IMR-90 (cell line): ENCODE results near the gene ZNF276. TPM values are rescaled to one million over a fixed set of nuclear protein-coding genes. Genes with fewer than 3 reads are reported as not detected.

Source experiments
- ATAC-seq: fragments of 200-7000 bp; cut with Tn5 transposase; 2 replicates; pipeline ENCODE4 v1.9.1; 2020; ENCODE audit warnings: low read depth, mild to moderate bottlenecking, moderate library complexity
- BruUV-seq: library from RNA; stranded (reverse); fragments of 400-500 nt; replicated peaks from 2 replicates; lab custom pipeline; 2021; lab: Mats Ljungman, UMichigan
- CTCF ChIA-PET: fragments of 300-600 bp; formaldehyde crosslinking; extraction: SDS; loops from one replicate; lab custom pipeline; 2021; ENCODE audit warnings: antibody characterized with exemption; lab: Yijun Ruan, JAX
- POLR2A ChIA-PET: fragments of 300-600 bp; sonication (Branson Sonifier 250); formaldehyde crosslinking; loops from one replicate; lab custom pipeline; 2022; ENCODE audit warnings: antibody characterized with exemption; ENCODE audit not compliant: unreplicated experiment; lab: Charles Lee
- DNase-seq: peaks from one replicate; pipeline ENCODE4 v3.0.0; 2013
- H2AFZ ChIP-seq: replicated peaks from 2 replicates; pipeline ENCODE3; 2013; ENCODE audit warnings: low read length, mild to moderate bottlenecking; ENCODE audit not compliant: poor library complexity
- H2AK5ac ChIP-seq: 2 replicates; pipeline ENCODE4 v1.6.1; 2013; ENCODE audit warnings: low read depth, low read length, inconsistent platforms
- H2AK9ac ChIP-seq: replicated peaks from 2 replicates; pipeline ENCODE3; 2013; ENCODE audit warnings: mild to moderate bottlenecking, low read depth, low read length, moderate library complexity; ENCODE audit not compliant: poor library complexity
- H2BK120ac ChIP-seq: 2 replicates; pipeline ENCODE4 v1.6.1; 2013; ENCODE audit warnings: low read depth, low read length, inconsistent platforms
- H2BK15ac ChIP-seq: 3 replicates; pipeline ENCODE4 v1.6.1; 2013; ENCODE audit warnings: low read depth, low read length, inconsistent platforms
- H2BK20ac ChIP-seq: 2 replicates; pipeline ENCODE4 v1.6.1; 2013; ENCODE audit warnings: low read depth, mild to moderate bottlenecking, inconsistent platforms, low read length, moderate library complexity
- H2BK5ac ChIP-seq: 2 replicates; pipeline ENCODE4 v1.6.1; 2013; ENCODE audit warnings: mild to moderate bottlenecking, low read depth, low read length, inconsistent platforms; ENCODE audit not compliant: poor library complexity, severe bottlenecking
- H3K14ac ChIP-seq: replicated peaks from 2 replicates; pipeline ENCODE4 v1.6.1; 2013; ENCODE audit warnings: low read depth, low read length, inconsistent platforms
- H3K18ac ChIP-seq: 2 replicates; pipeline ENCODE4 v1.6.1; 2013; ENCODE audit warnings: low read depth, low read length, control low read depth
- H3K23ac ChIP-seq: 2 replicates; pipeline ENCODE4 v1.6.1; 2013; ENCODE audit warnings: low read depth, low read length, inconsistent platforms
- H3K27ac ChIP-seq: 2 replicates; pipeline ENCODE4 v1.5.1; 2013; ENCODE audit warnings: mild to moderate bottlenecking, control low read depth, low read length; ENCODE audit not compliant: insufficient read depth
- H3K27me3 ChIP-seq: 2 replicates; pipeline ENCODE4 v1.6.1; 2013; ENCODE audit warnings: low read length; ENCODE audit not compliant: control insufficient read depth, insufficient read depth
- H3K36me3 ChIP-seq: 2 replicates; pipeline ENCODE4 v1.6.1; 2013; ENCODE audit warnings: low read length, mixed read lengths; ENCODE audit not compliant: control insufficient read depth, insufficient read depth
- H3K4ac ChIP-seq: 2 replicates; pipeline ENCODE4 v1.6.1; 2013; ENCODE audit warnings: low read depth, low read length, inconsistent platforms
- H3K4me1 ChIP-seq: 2 replicates; pipeline ENCODE4 v1.6.1; 2013; ENCODE audit warnings: low read length, mixed read lengths; ENCODE audit not compliant: control insufficient read depth, insufficient read depth
- H3K4me2 ChIP-seq: 2 replicates; pipeline ENCODE4 v1.6.1; 2013; ENCODE audit warnings: low read depth, mild to moderate bottlenecking, control low read depth, low read length, moderate library complexity
- H3K4me3 ChIP-seq: 2 replicates; pipeline ENCODE4 v1.5.1; 2013; ENCODE audit warnings: low read depth, mild to moderate bottlenecking, control low read depth, low read length, moderate library complexity; ENCODE audit not compliant: insufficient read depth
- H3K56ac ChIP-seq: 2 replicates; pipeline ENCODE4 v1.6.1; 2013; ENCODE audit warnings: low read length, inconsistent platforms; ENCODE audit not compliant: insufficient read depth; ENCODE audit errors: extremely low read depth
- H3K79me1 ChIP-seq, 2 experiments: 2 replicates each; pipeline ENCODE4 v1.6.1; 2013; ENCODE audit warnings: low read length in 2 of 2, inconsistent platforms in 1 of 2, low read depth in 1 of 2
- H3K9ac ChIP-seq: 2 replicates; pipeline ENCODE4 v1.6.1; 2013; ENCODE audit warnings: low read depth, low read length, control low read depth
- H3K9me1 ChIP-seq: 2 replicates; pipeline ENCODE4 v1.6.1; 2013; ENCODE audit warnings: low read length, inconsistent platforms; ENCODE audit not compliant: insufficient read depth
- H3K9me3 ChIP-seq: 2 replicates; pipeline ENCODE4 v1.6.1; 2013; ENCODE audit warnings: low read length; ENCODE audit not compliant: control insufficient read depth, insufficient read depth
- H4K20me1 ChIP-seq: 2 replicates; pipeline ENCODE4 v1.6.1; 2013; ENCODE audit warnings: low read length, inconsistent platforms; ENCODE audit not compliant: insufficient read depth
- H4K5ac ChIP-seq: 2 replicates; pipeline ENCODE4 v1.6.1; 2013; ENCODE audit warnings: mild to moderate bottlenecking, low read depth, low read length, control low read depth
- H4K8ac ChIP-seq, 2 experiments: 2 replicates each; pipeline ENCODE4 v1.6.1; 2013; ENCODE audit warnings: low read depth in 2 of 2, low read length in 2 of 2, control low read depth in 1 of 2, inconsistent platforms in 1 of 2
- H4K91ac ChIP-seq: 2 replicates; pipeline ENCODE4 v1.6.1; 2013; ENCODE audit warnings: low read depth, low read length, inconsistent platforms; ENCODE audit not compliant: insufficient read depth
- BHLHE40 ChIP-seq: fragments of 150-350 bp; IDR thresholded peaks from 2 replicates; pipeline ENCODE4 v1.6.1; 2016; ENCODE audit warnings: mild to moderate bottlenecking, low read depth, low read length
- CEBPB ChIP-seq: IDR thresholded peaks from 2 replicates; pipeline ENCODE4 v1.6.1; 2012; ENCODE audit warnings: low read depth, low read length, improper control_type of control experiment
- CHD1 ChIP-seq: IDR thresholded peaks from 2 replicates; pipeline ENCODE4 v1.6.1; 2012; ENCODE audit warnings: low read depth, low read length, improper control_type of control experiment
- FOS ChIP-seq: fragments of 150-350 bp; IDR thresholded peaks from 2 replicates; pipeline ENCODE4 v1.6.1; 2016; ENCODE audit warnings: low read depth, low read length
- MAFK ChIP-seq: IDR thresholded peaks from 2 replicates; pipeline ENCODE4 v1.6.1; 2012; ENCODE audit warnings: low read depth, low read length, improper control_type of control experiment
- MAZ ChIP-seq: IDR thresholded peaks from 2 replicates; pipeline ENCODE4 v1.6.1; 2012; ENCODE audit warnings: low read depth, mild to moderate bottlenecking, low read length, improper control_type of control experiment, moderate library complexity, borderline replicate concordance
- MXI1 ChIP-seq: IDR thresholded peaks from 2 replicates; pipeline ENCODE4 v1.6.1; 2012; ENCODE audit warnings: low read depth, mild to moderate bottlenecking, low read length, moderate library complexity, borderline replicate concordance
- NFE2L2 ChIP-seq: fragments of 150-350 bp; IDR thresholded peaks from 2 replicates; pipeline ENCODE4 v1.6.1; 2016; ENCODE audit warnings: low read depth, mild to moderate bottlenecking, low read length
- POLR2A ChIP-seq: IDR thresholded peaks from 2 replicates; pipeline ENCODE4 v1.6.1; 2012; ENCODE audit warnings: mild to moderate bottlenecking, low read depth, low read length
- RAD21 ChIP-seq: IDR thresholded peaks from 2 replicates; pipeline ENCODE4 v1.6.1; 2012; ENCODE audit warnings: low read length, improper control_type of control experiment
- RCOR1 ChIP-seq: IDR thresholded peaks from 2 replicates; pipeline ENCODE4 v1.6.1; 2012; ENCODE audit warnings: mild to moderate bottlenecking, low read length, improper control_type of control experiment; ENCODE audit not compliant: insufficient replicate concordance
- RFX5 ChIP-seq: IDR thresholded peaks from 2 replicates; pipeline ENCODE4 v1.8.0; 2012; ENCODE audit warnings: low read depth, mild to moderate bottlenecking, low read length, moderate library complexity
- SMC3 ChIP-seq: fragments of 150-350 bp; IDR thresholded peaks from 2 replicates; pipeline ENCODE4 v1.6.1; 2016; ENCODE audit warnings: low read depth, mild to moderate bottlenecking, antibody characterized with exemption, low read length, moderate library complexity
- WGBS, 2 experiments: methylation state at CpG; one replicate each; pipeline versions ENCODE4 v1.1.5 to v1.1.7; 2013; ENCODE audit warnings: missing lambda C conversion rate in 2 of 2; ENCODE audit not compliant: insufficient read length in 1 of 2; ENCODE audit errors: extremely low coverage in 2 of 2; 5-methylcytosine and 5-hydroxymethylcytosine counted together
- dilution Hi-C: fragments of 300-500 bp; cut with HindIII; formaldehyde crosslinking; loops from one replicate; pipeline ENCODE4 v1.14.3; 2018; ENCODE audit warnings: low sequenced_read_pairs; ENCODE audit not compliant: unreplicated experiment
- in situ Hi-C: fragments of 300-500 bp; cut with MboI; formaldehyde crosslinking; loops from 3 replicates; pipeline ENCODE4 v1.14.3; 2019; ENCODE audit warnings: low sequenced_read_pairs, inconsistent platforms, mixed read lengths
- intact Hi-C: fragments of 100-400 bp; cut with micrococcal nuclease; formaldehyde crosslinking; loops from 2 replicates; pipeline ENCODE4 v1.10.0; 2022
- polyA plus RNA-seq, 3 experiments: library from polyadenylated mRNA; depleted of rRNA; stranded (reverse); fragments of >200 nt; gene quantifications; 2 replicates each; pipeline ENCODE4 v1.2.3, GENCODE V29; 2012; ENCODE audit warnings: low replicate concordance in 1 of 3
- total RNA-seq: library from RNA; depleted of rRNA; stranded (reverse); fragments of >200 nt; gene quantifications from 2 replicates; pipeline ENCODE4 v1.2.3, GENCODE V29; 2012
- TF ChIP-seq, protein P1 (sequence below): fragments of 150-350 bp; IDR thresholded peaks from 2 replicates; pipeline ENCODE4 v1.6.1; 2016; ENCODE audit warnings: low read depth, mild to moderate bottlenecking, low read length, moderate library complexity, borderline replicate concordance
- TF ChIP-seq, protein P2 (sequence below): conservative IDR thresholded peaks from 2 replicates; pipeline ENCODE4 v1.5.1; 2012; ENCODE audit warnings: mild to moderate bottlenecking, low read depth, low read length, improper control_type of control experiment
- TF ChIP-seq, protein P3 (sequence below): fragments of 150-350 bp; IDR thresholded peaks from 2 replicates; pipeline ENCODE4 v1.6.1; 2017; ENCODE audit warnings: mild to moderate bottlenecking, antibody characterized with exemption, low read length, low read depth

The ZNF276 gene
- total and polyA plus RNA-seq, 2 of the 4 experiments (the other 2 are of a cell fraction): 4.1 to 18.6 TPM

DNA sequence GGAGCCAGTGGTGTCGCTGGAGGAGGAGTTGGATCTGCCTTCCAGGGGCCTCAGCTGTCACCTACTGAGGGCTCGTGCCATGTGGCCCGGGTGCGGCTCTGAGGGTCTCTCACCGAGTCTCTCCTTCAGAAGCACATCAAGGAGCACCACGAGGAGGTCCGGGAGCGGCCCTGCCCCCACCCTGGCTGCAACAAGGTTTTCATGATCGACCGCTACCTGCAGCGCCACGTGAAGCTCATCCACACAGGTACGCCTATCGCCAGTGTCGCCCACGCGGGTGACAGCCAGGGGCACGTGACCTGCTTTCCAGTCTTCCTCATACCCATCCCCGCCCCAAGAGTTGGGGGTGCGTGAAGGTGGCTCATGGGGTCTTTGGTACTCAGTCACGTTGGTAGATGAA, 12.5 kb downstream of the ZNF276 start:
- no peak for ATAC-seq
- H3K4me3 ChIP-seq: no peak overlapping the region
- H3K14ac ChIP-seq: no peak overlapping the region
- H3K27ac ChIP-seq: no peak overlapping the region
- POLR2A ChIA-PET: no interaction called here
- TF ChIP-seq SMC3 (no peak), MAZ (no peak), RCOR1 (no peak), NFE2L2 (no peak), FOS (no peak), POLR2A (no peak), BHLHE40 (no peak), MAFK (no peak), CEBPB (no peak), RFX5 (no peak), RAD21 (no peak), MXI1 (no peak), CHD1 (no peak)
- TF ChIP-seq, protein P1, sequence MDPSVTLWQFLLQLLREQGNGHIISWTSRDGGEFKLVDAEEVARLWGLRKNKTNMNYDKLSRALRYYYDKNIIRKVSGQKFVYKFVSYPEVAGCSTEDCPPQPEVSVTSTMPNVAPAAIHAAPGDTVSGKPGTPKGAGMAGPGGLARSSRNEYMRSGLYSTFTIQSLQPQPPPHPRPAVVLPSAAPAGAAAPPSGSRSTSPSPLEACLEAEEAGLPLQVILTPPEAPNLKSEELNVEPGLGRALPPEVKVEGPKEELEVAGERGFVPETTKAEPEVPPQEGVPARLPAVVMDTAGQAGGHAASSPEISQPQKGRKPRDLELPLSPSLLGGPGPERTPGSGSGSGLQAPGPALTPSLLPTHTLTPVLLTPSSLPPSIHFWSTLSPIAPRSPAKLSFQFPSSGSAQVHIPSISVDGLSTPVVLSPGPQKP: no peak
- TF ChIP-seq, protein P2, sequence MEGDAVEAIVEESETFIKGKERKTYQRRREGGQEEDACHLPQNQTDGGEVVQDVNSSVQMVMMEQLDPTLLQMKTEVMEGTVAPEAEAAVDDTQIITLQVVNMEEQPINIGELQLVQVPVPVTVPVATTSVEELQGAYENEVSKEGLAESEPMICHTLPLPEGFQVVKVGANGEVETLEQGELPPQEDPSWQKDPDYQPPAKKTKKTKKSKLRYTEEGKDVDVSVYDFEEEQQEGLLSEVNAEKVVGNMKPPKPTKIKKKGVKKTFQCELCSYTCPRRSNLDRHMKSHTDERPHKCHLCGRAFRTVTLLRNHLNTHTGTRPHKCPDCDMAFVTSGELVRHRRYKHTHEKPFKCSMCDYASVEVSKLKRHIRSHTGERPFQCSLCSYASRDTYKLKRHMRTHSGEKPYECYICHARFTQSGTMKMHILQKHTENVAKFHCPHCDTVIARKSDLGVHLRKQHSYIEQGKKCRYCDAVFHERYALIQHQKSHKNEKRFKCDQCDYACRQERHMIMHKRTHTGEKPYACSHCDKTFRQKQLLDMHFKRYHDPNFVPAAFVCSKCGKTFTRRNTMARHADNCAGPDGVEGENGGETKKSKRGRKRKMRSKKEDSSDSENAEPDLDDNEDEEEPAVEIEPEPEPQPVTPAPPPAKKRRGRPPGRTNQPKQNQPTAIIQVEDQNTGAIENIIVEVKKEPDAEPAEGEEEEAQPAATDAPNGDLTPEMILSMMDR: no peak
- TF ChIP-seq, protein P3, sequence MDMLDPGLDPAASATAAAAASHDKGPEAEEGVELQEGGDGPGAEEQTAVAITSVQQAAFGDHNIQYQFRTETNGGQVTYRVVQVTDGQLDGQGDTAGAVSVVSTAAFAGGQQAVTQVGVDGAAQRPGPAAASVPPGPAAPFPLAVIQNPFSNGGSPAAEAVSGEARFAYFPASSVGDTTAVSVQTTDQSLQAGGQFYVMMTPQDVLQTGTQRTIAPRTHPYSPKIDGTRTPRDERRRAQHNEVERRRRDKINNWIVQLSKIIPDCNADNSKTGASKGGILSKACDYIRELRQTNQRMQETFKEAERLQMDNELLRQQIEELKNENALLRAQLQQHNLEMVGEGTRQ: no peak
- no peak overlapping the region for H2BK5ac ChIP-seq
- peaks cover 77% of the 10 kb centered on the region for H3K36me3 ChIP-seq
- H3K56ac ChIP-seq: no peak overlapping the region
- no peak overlapping the region for H3K9ac ChIP-seq
- H2AK5ac ChIP-seq: no peak overlapping the region
- no peak overlapping the region for H4K5ac ChIP-seq
- no peaks in the 10 kb centered on the region; the same call in none of the 2 replicates for H4K20me1 ChIP-seq
- no peaks in the 10 kb centered on the region for H3K9me1 ChIP-seq
- CTCF ChIA-PET: no interaction called here
- H3K79me1 ChIP-seq: peaks cover 10 to 27% of the 10 kb centered on the region in 2 experiments
- 100% methylated on average over 2 of the region's 21 CpGs; no CpG with 5 or more reads in 1 of the 2 experiments for WGBS, 2 experiments
- no peaks in the 10 kb centered on the region for H3K27me3 ChIP-seq
- no peak overlapping the region for H2AFZ ChIP-seq
- H3K9me3 ChIP-seq: no peaks in the 10 kb centered on the region
- no peak overlapping the region for H2BK20ac ChIP-seq
- dilution Hi-C loops: no loop called here
- H3K4me2 ChIP-seq: no peak overlapping the region
- no TSS peak for BruUV-seq
- no peaks in the 10 kb centered on the region for H3K4me1 ChIP-seq
- H2AK9ac ChIP-seq: no peak overlapping the region
- no peak overlapping the region for H3K4ac ChIP-seq
- no peak for DNase-seq
- H2BK15ac ChIP-seq: no peak overlapping the region
- in situ Hi-C loops: no loop called here
- H4K91ac ChIP-seq: no peak overlapping the region
- H3K18ac ChIP-seq: no peak overlapping the region
- intact Hi-C loops: no loop called here
- no peak overlapping the region for H3K23ac ChIP-seq
- no peak overlapping the region for H4K8ac ChIP-seq
- H2BK120ac ChIP-seq: no peak overlapping the region
